GM23248 (cell line): Measurements from ENCODE around the gene RAD51B. TPM values are rescaled to one million over a fixed set of nuclear protein-coding genes. Genes with fewer than 3 reads are reported as not detected.

ENCODE experiments used
- DNase-seq: peaks from one replicate; pipeline ENCODE4 v3.0.0-alpha.2; 2015
- H2AFZ ChIP-seq: fragments of 200-600 bp; sonication (generic); 2 replicates; pipeline ENCODE4 v1.6.1; 2016; ENCODE audit warnings: antibody characterized with exemption
- H3F3A ChIP-seq: fragments of 200-600 bp; sonication (generic); 2 replicates; pipeline ENCODE4 v1.6.1; 2016; ENCODE audit warnings: mild to moderate bottlenecking, antibody characterized with exemption, mixed run types; ENCODE audit not compliant: insufficient read depth
- H3K27ac ChIP-seq: fragments of 200-600 bp; sonication (generic); 2 replicates; pipeline ENCODE4 v1.5.1; 2016; ENCODE audit warnings: mild to moderate bottlenecking
- H3K27me3 ChIP-seq: fragments of 200-600 bp; sonication (generic); replicated peaks from 2 replicates; pipeline ENCODE4 v1.6.1; 2016; ENCODE audit warnings: mild to moderate bottlenecking; ENCODE audit not compliant: insufficient read depth
- H3K36me3 ChIP-seq: fragments of 200-600 bp; sonication (generic); 2 replicates; pipeline ENCODE4 v1.6.1; 2016; ENCODE audit warnings: low read depth, mild to moderate bottlenecking
- H3K4me1 ChIP-seq: fragments of 200-600 bp; sonication (generic); 2 replicates; pipeline ENCODE4 v1.6.1; 2016; ENCODE audit warnings: mild to moderate bottlenecking; ENCODE audit not compliant: insufficient read depth
- H3K4me2 ChIP-seq: fragments of 200-600 bp; sonication (generic); one replicate; pipeline ENCODE4 v1.6.1; 2016; ENCODE audit warnings: mild to moderate bottlenecking; ENCODE audit not compliant: unreplicated experiment
- H3K4me3 ChIP-seq: fragments of 200-600 bp; sonication (generic); 2 replicates; pipeline ENCODE4 v1.5.1; 2016; ENCODE audit warnings: mild to moderate bottlenecking
- H3K79me2 ChIP-seq: fragments of 200-600 bp; sonication (generic); 2 replicates; pipeline ENCODE4 v1.6.1; 2016; ENCODE audit warnings: mild to moderate bottlenecking; ENCODE audit not compliant: insufficient read depth
- H3K9ac ChIP-seq: fragments of 200-600 bp; sonication (generic); 2 replicates; pipeline ENCODE4 v1.6.1; 2016; ENCODE audit warnings: mild to moderate bottlenecking
- H3K9me2 ChIP-seq: fragments of 200-600 bp; sonication (generic); 2 replicates; pipeline ENCODE4 v1.6.1; 2016; ENCODE audit warnings: mixed run types, mild to moderate bottlenecking, moderate library complexity; ENCODE audit not compliant: insufficient read depth
- H3K9me3 ChIP-seq: fragments of 200-600 bp; sonication (generic); one replicate; pipeline ENCODE4 v1.6.1; 2017; ENCODE audit warnings: low read depth
- H4K20me1 ChIP-seq: fragments of 200-600 bp; sonication (generic); 2 replicates; pipeline ENCODE4 v1.6.0; 2016; ENCODE audit not compliant: insufficient read depth
- EZH2 ChIP-seq: fragments of 200-600 bp; sonication (generic); IDR thresholded peaks from 2 replicates; pipeline ENCODE4 v1.6.1; 2018; ENCODE audit warnings: antibody characterized with exemption, mild to moderate bottlenecking; ENCODE audit not compliant: insufficient read depth, poor library complexity, severe bottlenecking
- EZH2phosphoT487 ChIP-seq: fragments of 200-600 bp; sonication (generic); IDR thresholded peaks from 2 replicates; pipeline ENCODE4 v1.6.1; 2018; ENCODE audit warnings: antibody characterized with exemption, moderate library complexity, mild to moderate bottlenecking, low read depth; ENCODE audit not compliant: insufficient read depth
- WGBS, 2 experiments: methylation state at CpG; one replicate each; pipeline ENCODE4 v1.1.6; 2015 to 2017; ENCODE audit warnings: low lambda C conversion rate in 2 of 2, low coverage in 1 of 2; ENCODE audit errors: missing lambda C conversion rate in 2 of 2; 5-methylcytosine and 5-hydroxymethylcytosine counted together
- in situ Hi-C: fragments of 300-500 bp; cut with MboI; formaldehyde crosslinking; loops from 2 replicates; pipeline ENCODE4 v1.15.0; 2020
- polyA plus RNA-seq: library from polyadenylated mRNA; unstranded; fragments of >200 nt; fragmentation: Nextera tagmentation; extraction: Ambion mirVana; gene quantifications from 2 replicates; pipeline ENCODE4 v1.2.1, GENCODE V29; 2016
- total RNA-seq: library from RNA; depleted of rRNA; stranded (reverse); fragments of >200 nt; shearing (Covaris generic); gene quantifications from 2 replicates; pipeline ENCODE4 v1.2.3, GENCODE V29; 2014

RAD51B gene
- total and polyA plus RNA-seq, 2 experiments from 2014 or later = 4.0 to 8.8 TPM

DNA sequence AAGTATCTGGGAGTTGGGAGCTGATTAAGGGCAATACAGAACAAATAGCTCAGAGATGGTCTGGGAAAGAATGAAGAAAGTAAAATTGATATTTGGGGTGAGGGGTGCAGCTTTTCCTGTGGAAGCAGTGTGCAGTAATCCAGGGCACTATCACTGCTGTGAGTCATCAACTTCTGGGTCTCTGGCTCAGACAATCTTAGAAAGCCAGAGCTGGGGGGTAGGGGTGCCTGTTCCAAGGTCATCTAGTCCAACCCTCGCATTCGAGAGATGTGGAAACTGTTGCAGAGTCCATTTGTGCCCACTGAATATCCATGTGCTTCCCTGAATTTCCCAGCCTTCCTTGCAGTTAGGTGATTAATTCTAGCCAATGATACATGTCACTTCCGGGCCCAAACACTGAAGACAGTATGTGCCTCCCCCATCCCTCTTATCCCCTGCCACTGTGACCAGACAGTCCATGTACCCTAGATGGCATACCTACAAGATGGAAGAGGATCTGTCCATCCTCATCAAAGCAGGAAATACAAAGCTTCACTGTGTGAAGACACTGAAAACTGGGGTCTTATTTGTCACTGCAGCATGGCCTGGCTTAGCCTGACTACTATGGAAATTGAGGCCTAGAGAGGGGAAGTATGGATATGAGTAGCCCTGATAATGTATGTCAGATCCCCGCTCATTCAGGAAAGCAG is 921.4 kb downstream of the RAD51B start:
- Histone ChIP-seq H3K36me3 (no peaks in the 10 kb centered on the region), H3K9me3 (no peaks in the 10 kb centered on the region), H3K27ac (no peak overlapping the region), H3K79me2 (no peaks in the 10 kb centered on the region), H3K27me3 (no peaks in the 10 kb centered on the region), H3K4me2 (no peak overlapping the region), H4K20me1 (no peaks in the 10 kb centered on the region), H2AFZ (no peak overlapping the region), H3K9me2 (no peaks in the 10 kb centered on the region), H3K4me1 (no peaks in the 10 kb centered on the region; the same call in 1 of the 2 replicates), H3K4me3 (no peak overlapping the region), H3K9ac (no peak overlapping the region), H3F3A (no peaks in the 10 kb centered on the region)
- no peak for DNase-seq
- 97 to 99% methylated on average over 4 of the region's 4 CpGs for WGBS, 2 experiments
- in situ Hi-C loops = no loop called here
- TF ChIP-seq EZH2 (no peak), EZH2phosphoT487 (no peak)

GRCh38 chr14:68741477-68741791 is 921.9 kb downstream of the RAD51B start:
- Histone ChIP-seq H3K79me2 (no peaks in the 10 kb centered on the region), H3K4me1 (no peaks in the 10 kb centered on the region), H3K4me3 (no peak overlapping the region), H2AFZ (no peak overlapping the region), H3F3A (no peaks in the 10 kb centered on the region), H3K9me2 (no peaks in the 10 kb centered on the region), H3K36me3 (no peaks in the 10 kb centered on the region), H3K27ac (no peak overlapping the region), H3K9ac (no peak overlapping the region), H3K9me3 (no peaks in the 10 kb centered on the region), H4K20me1 (no peaks in the 10 kb centered on the region), H3K4me2 (no peak overlapping the region), H3K27me3 (no peaks in the 10 kb centered on the region)
- no peak for DNase-seq
- TF ChIP-seq EZH2phosphoT487 = no peak
- no peak for TF ChIP-seq EZH2
- in situ Hi-C loops = no loop called here

- no peak for TF ChIP-seq EZH2phosphoT487
- no peak for TF ChIP-seq EZH2
- H3K79me2 ChIP-seq = no peaks in the 10 kb centered on the region
- in situ Hi-C loops = no loop called here
- no peaks in the 10 kb centered on the region for H3K9me2 ChIP-seq
- no peaks in the 10 kb centered on the region for H4K20me1 ChIP-seq
- H3K4me3 ChIP-seq = no peak overlapping the region
- no peak for DNase-seq
- H3K4me2 ChIP-seq = no peak overlapping the region
- no peaks in the 10 kb centered on the region for H3K4me1 ChIP-seq
- no peaks in the 10 kb centered on the region for H3K27me3 ChIP-seq
- no peaks in the 10 kb centered on the region for H3F3A ChIP-seq
- no peaks in the 10 kb centered on the region for H3K36me3 ChIP-seq
- H2AFZ ChIP-seq = no peak overlapping the region
- WGBS, 2 experiments = 91 to 98% methylated on average over 6 of the region's 6 CpGs
- H3K9me3 ChIP-seq = no peaks in the 10 kb centered on the region
- H3K27ac ChIP-seq = no peak overlapping the region
- H3K9ac ChIP-seq = no peak overlapping the region
Measured at GRCh38 chr14:68741839-68742470, 922.4 kb downstream of the RAD51B start.

GRCh38 chr14:68744613-68745012 is 925.0 kb downstream of the RAD51B start:
- H3K9ac ChIP-seq = no peak overlapping the region
- no peaks in the 10 kb centered on the region for H4K20me1 ChIP-seq
- no peaks in the 10 kb centered on the region for H3F3A ChIP-seq
- no peaks in the 10 kb centered on the region for H3K4me1 ChIP-seq
- no peaks in the 10 kb centered on the region for H3K9me3 ChIP-seq
- 84 to 86% methylated on average over 12 of the region's 12 CpGs for WGBS, 2 experiments
- no peak overlapping the region for H2AFZ ChIP-seq
- H3K9me2 ChIP-seq = no peaks in the 10 kb centered on the region
- in situ Hi-C loops = no loop called here
- no peak overlapping the region for H3K4me3 ChIP-seq
- H3K4me2 ChIP-seq = no peak overlapping the region
- TF ChIP-seq EZH2 (no peak), EZH2phosphoT487 (no peak)
- no peak overlapping the region for H3K27ac ChIP-seq
- no peaks in the 10 kb centered on the region for H3K27me3 ChIP-seq
- no peaks in the 10 kb centered on the region for H3K36me3 ChIP-seq
- H3K79me2 ChIP-seq = no peaks in the 10 kb centered on the region
- no peak for DNase-seq
